SKM-1 treated with dmso at 0.1 percent for 144 hours (cell line): ENCODE measurements around the gene WDR48.
A peak's percentile ranks its signal among the peaks of the same experiment; 100 is the strongest.

Experiments used
- DNase-seq: peaks from one replicate; lab custom pipeline; 2025; ENCODE audit not compliant: unreplicated experiment; lab: John Stamatoyannopoulos, UW

Gene WDR48

GRCh38 chr3:39137991-39138803 lies 86.4 kb downstream of the WDR48 start:
- no peak for DNase-seq

GRCh38 chr3:39138804-39139415 lies 87.1 kb downstream of the WDR48 start:
- DNase-seq: no peak

GRCh38 chr3:39139442-39139841 lies 87.6 kb downstream of the WDR48 start:
- DNase-seq: no peak

- no peak for DNase-seq
Measured at GRCh38 chr3:39140341-39140971, 88.6 kb downstream of the WDR48 start.

- peak; percentile 15 for DNase-seq
Measured at GRCh38 chr3:39141171-39141995, 89.6 kb downstream of the WDR48 start.

- no peak for DNase-seq
Measured at GRCh38 chr3:39142067-39142466, 90.3 kb downstream of the WDR48 start.

- no peak for DNase-seq
Measured at GRCh38 chr3:39143051-39143885, 91.5 kb downstream of the WDR48 start.

GRCh38 chr3:39144095-39144747 lies 92.4 kb downstream of the WDR48 start:
- DNase-seq: no peak

- DNase-seq: no peak
Measured at GRCh38 chr3:39144748-39145380, 93.0 kb downstream of the WDR48 start.

GRCh38 chr3:39146083-39146501 lies 94.3 kb downstream of the WDR48 start:
- DNase-seq: no peak
